GM12878 (cell line): ENCODE results near the gene TRAF5.

Source experiments
- CEBPB ChIP-seq, 2 experiments: fragments of 150-350 bp in 1 of 2; IDR thresholded peaks; 2 replicates each; pipeline ENCODE4 v1.6.1; 2012 to 2014; ENCODE audit warnings: low read depth in 2 of 2, low read length in 2 of 2, borderline replicate concordance in 1 of 2, inconsistent platforms in 1 of 2
- CHD2 ChIP-seq: IDR thresholded peaks from 2 replicates; pipeline ENCODE4 v1.6.1; 2011; ENCODE audit warnings: low read depth, low read length, improper control_type of control experiment, borderline replicate concordance
- JUNB ChIP-seq: IDR thresholded peaks from 2 replicates; pipeline ENCODE4 v1.6.1; 2016; ENCODE audit warnings: antibody characterized with exemption, mild to moderate bottlenecking
- KDM1A ChIP-seq: fragments of 200-600 bp; sonication (generic); IDR thresholded peaks from 2 replicates; pipeline ENCODE4 v1.6.1; 2016; ENCODE audit warnings: borderline replicate concordance
- NKRF ChIP-seq: fragments of 450-650 bp; conservative IDR thresholded peaks from 2 replicates; pipeline ENCODE4 v1.6.1; 2017; ENCODE audit warnings: mild to moderate bottlenecking, moderate library complexity
- SMC3 ChIP-seq: IDR thresholded peaks from 2 replicates; pipeline ENCODE4 v1.6.1; 2011; ENCODE audit warnings: low read length, improper control_type of control experiment, borderline replicate concordance
- STAT3 ChIP-seq: IDR thresholded peaks from 2 replicates; pipeline ENCODE4 v1.6.1; 2011; ENCODE audit warnings: low read depth, low read length, improper control_type of control experiment
- TF ChIP-seq, protein P1 (sequence below): fragments of 450-650 bp; IDR thresholded peaks from 2 replicates; pipeline ENCODE4 v1.6.1; 2017; ENCODE audit warnings: mild to moderate bottlenecking, moderate library complexity
- TF ChIP-seq, protein P2 (sequence below): IDR thresholded peaks from 2 replicates; pipeline ENCODE4 v1.6.1; 2011; ENCODE audit warnings: low read depth, mild to moderate bottlenecking, low read length, moderate library complexity, borderline replicate concordance; ENCODE audit errors: extremely low read depth

GRCh38 chr1:211370669-211371068, 44.0 kb downstream of the TRAF5 start:
- TF ChIP-seq KDM1A (no peak), CHD2 (no peak), NKRF (no peak), CEBPB (IDR thresholded peaks at IDR 0.05; ENCODE audit: borderline replicate concordance in 1 of 2, low read depth in 2 of 2, low read length in 2 of 2) (no peak), SMC3 (no peak), JUNB (no peak), STAT3 (no peak)
- TF ChIP-seq, protein P1, sequence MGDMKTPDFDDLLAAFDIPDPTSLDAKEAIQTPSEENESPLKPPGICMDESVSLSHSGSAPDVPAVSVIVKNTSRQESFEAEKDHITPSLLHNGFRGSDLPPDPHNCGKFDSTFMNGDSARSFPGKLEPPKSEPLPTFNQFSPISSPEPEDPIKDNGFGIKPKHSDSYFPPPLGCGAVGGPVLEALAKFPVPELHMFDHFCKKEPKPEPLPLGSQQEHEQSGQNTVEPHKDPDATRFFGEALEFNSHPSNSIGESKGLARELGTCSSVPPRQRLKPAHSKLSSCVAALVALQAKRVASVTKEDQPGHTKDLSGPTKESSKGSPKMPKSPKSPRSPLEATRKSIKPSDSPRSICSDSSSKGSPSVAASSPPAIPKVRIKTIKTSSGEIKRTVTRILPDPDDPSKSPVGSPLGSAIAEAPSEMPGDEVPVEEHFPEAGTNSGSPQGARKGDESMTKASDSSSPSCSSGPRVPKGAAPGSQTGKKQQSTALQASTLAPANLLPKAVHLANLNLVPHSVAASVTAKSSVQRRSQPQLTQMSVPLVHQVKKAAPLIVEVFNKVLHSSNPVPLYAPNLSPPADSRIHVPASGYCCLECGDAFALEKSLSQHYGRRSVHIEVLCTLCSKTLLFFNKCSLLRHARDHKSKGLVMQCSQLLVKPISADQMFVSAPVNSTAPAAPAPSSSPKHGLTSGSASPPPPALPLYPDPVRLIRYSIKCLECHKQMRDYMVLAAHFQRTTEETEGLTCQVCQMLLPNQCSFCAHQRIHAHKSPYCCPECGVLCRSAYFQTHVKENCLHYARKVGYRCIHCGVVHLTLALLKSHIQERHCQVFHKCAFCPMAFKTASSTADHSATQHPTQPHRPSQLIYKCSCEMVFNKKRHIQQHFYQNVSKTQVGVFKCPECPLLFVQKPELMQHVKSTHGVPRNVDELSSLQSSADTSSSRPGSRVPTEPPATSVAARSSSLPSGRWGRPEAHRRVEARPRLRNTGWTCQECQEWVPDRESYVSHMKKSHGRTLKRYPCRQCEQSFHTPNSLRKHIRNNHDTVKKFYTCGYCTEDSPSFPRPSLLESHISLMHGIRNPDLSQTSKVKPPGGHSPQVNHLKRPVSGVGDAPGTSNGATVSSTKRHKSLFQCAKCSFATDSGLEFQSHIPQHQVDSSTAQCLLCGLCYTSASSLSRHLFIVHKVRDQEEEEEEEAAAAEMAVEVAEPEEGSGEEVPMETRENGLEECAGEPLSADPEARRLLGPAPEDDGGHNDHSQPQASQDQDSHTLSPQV: no peak
- TF ChIP-seq, protein P2, sequence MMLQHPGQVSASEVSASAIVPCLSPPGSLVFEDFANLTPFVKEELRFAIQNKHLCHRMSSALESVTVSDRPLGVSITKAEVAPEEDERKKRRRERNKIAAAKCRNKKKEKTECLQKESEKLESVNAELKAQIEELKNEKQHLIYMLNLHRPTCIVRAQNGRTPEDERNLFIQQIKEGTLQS: no peak
